Astrocyte (in vitro differentiated cells and primary cell): ENCODE measurements around the gene ZBTB9.

Experiments used
- CTCF ChIP-seq: IDR thresholded peaks from 2 replicates; pipeline ENCODE4 v1.5.1; 2011; ENCODE audit warnings: low read depth, mild to moderate bottlenecking, inconsistent platforms, low read length, moderate library complexity; ENCODE audit not compliant: insufficient read depth
- EZH2 ChIP-seq: IDR thresholded peaks from 2 replicates; pipeline ENCODE4 v1.6.1; 2012; ENCODE audit warnings: mild to moderate bottlenecking, low read length, inconsistent platforms; ENCODE audit not compliant: insufficient read depth

GRCh38 chr6:33492093-33492492 is 37.7 kb downstream of the ZBTB9 start:
- TF ChIP-seq CTCF (no peak), EZH2 (no peak)
